Caco-2 (cell line): ENCODE results near the gene CAPN8. TPM values are rescaled to one million over a fixed set of nuclear protein-coding genes. Genes with fewer than 3 reads are reported as not detected.

Experiments
- BruUV-seq: library from RNA; stranded (reverse); fragments of 400-500 nt; replicated peaks from 2 replicates; lab custom pipeline; 2021; lab: Mats Ljungman, UMichigan
- CTCF ChIA-PET: fragments of 300-600 bp; sonication (Branson Sonifier 250); formaldehyde crosslinking; loops from one replicate; lab custom pipeline; 2022; ENCODE audit warnings: antibody characterized with exemption; lab: Charles Lee
- POLR2A ChIA-PET: fragments of 300-600 bp; sonication (Branson Sonifier 250); formaldehyde crosslinking; loops from one replicate; lab custom pipeline; 2022; ENCODE audit warnings: antibody characterized with exemption; lab: Charles Lee
- DNase-seq, 2 experiments: peaks; one replicate each; pipeline versions ENCODE4 v3.0.0 to v3.0.0-alpha.2; 2020 to 2022
- H3K27me3 ChIP-seq: replicated peaks from 2 replicates; pipeline ENCODE4 v1.6.0; 2011; ENCODE audit warnings: low read length; ENCODE audit not compliant: control insufficient read depth, insufficient read depth
- H3K36me3 ChIP-seq: 2 replicates; pipeline ENCODE4 v1.5.1; 2011; ENCODE audit warnings: low read length; ENCODE audit not compliant: control insufficient read depth, insufficient read depth
- H3K4me1 ChIP-seq: fragments of 250-450 bp; sonication (Bioruptor Pico); 2 replicates; pipeline ENCODE4 v1.5.1; 2020; ENCODE audit warnings: mild to moderate bottlenecking
- H3K4me3 ChIP-seq: 2 replicates; pipeline ENCODE4 v1.5.1; 2011; ENCODE audit warnings: low read depth, mild to moderate bottlenecking, control low read depth, low read length
- H3K9me3 ChIP-seq: fragments of 250-450 bp; sonication (Bioruptor Pico); 2 replicates; pipeline ENCODE4 v1.5.1; 2020; ENCODE audit warnings: mild to moderate bottlenecking, moderate library complexity
- H3K27ac Mint-ChIP-seq: one replicate; pipeline ENCODE4 v1.8.0; 2022; ENCODE audit warnings: mixed read lengths; ENCODE audit not compliant: unreplicated experiment
- H3K27me3 Mint-ChIP-seq: one replicate; pipeline ENCODE4 v1.8.0; 2022; ENCODE audit warnings: mixed read lengths; ENCODE audit not compliant: insufficient read depth, unreplicated experiment
- H3K36me3 Mint-ChIP-seq: one replicate; pipeline ENCODE4 v1.8.0; 2022; ENCODE audit warnings: mild to moderate bottlenecking, mixed read lengths; ENCODE audit not compliant: insufficient read depth, unreplicated experiment
- H3K4me1 Mint-ChIP-seq: one replicate; pipeline ENCODE4 v1.8.0; 2022; ENCODE audit warnings: low read depth, mixed read lengths; ENCODE audit not compliant: unreplicated experiment
- H3K4me3 Mint-ChIP-seq: one replicate; pipeline ENCODE4 v1.8.0; 2022; ENCODE audit warnings: mild to moderate bottlenecking, moderate library complexity, mixed read lengths; ENCODE audit not compliant: unreplicated experiment
- H3K9me3 Mint-ChIP-seq: one replicate; pipeline ENCODE4 v1.8.0; 2022; ENCODE audit warnings: mixed read lengths; ENCODE audit not compliant: unreplicated experiment
- CTCF ChIP-seq, 2 experiments: fragments of 200-600 bp in 1 of 2; IDR thresholded peaks; 1 replicate in 1 of 2; 2 replicates in 1 of 2; pipeline versions ENCODE4 v1.5.1 to v1.8.0; 2011 to 2022; ENCODE audit warnings: antibody characterized with exemption in 1 of 2, control low read depth in 1 of 2, inconsistent platforms in 1 of 2, low read depth in 1 of 2, low read length in 1 of 2, mild to moderate bottlenecking in 1 of 2, moderate library complexity in 1 of 2; ENCODE audit not compliant: insufficient read depth in 1 of 2, severe bottlenecking in 1 of 2, unreplicated experiment in 1 of 2
- intact Hi-C: fragments of 100-400 bp; cut with micrococcal nuclease; formaldehyde crosslinking; loops from one replicate; pipeline ENCODE4 v1.10.0; 2022; ENCODE audit not compliant: unreplicated experiment
- total RNA-seq: library from RNA; stranded (reverse); gene quantifications from 2 replicates; pipeline ENCODE4 v1.2.3, GENCODE V29; 2022

Gene CAPN8
- total RNA-seq, 1 experiment from 2014 or later: 4.1 TPM

- DNase-seq: no peak
- Mint-ChIP-seq H3K4me3 (no peak overlapping the region), H3K27me3 (no peaks in the 10 kb centered on the region), H3K36me3 (peaks cover 5% of the 10 kb centered on the region), H3K27ac (no peak overlapping the region), H3K9me3 (no peaks in the 10 kb centered on the region), H3K4me1 (peaks cover 19% of the 10 kb centered on the region)
- no peaks in the 10 kb centered on the region for H3K27me3 ChIP-seq
- ChIA-PET CTCF (no interaction called here), POLR2A (no interaction called here)
- intact Hi-C loops: no loop called here
- no TSS peak for BruUV-seq
- H3K36me3 ChIP-seq: no peaks in the 10 kb centered on the region
- H3K4me1 ChIP-seq: no peaks in the 10 kb centered on the region
- H3K4me3 ChIP-seq: no peak overlapping the region
- TF ChIP-seq CTCF (IDR thresholded peaks at IDR 0.05; ENCODE audit: insufficient read depth in 1 of 2, low read depth in 1 of 2, low read length in 1 of 2, severe bottlenecking in 1 of 2, unreplicated experiment in 1 of 2): no peak
- H3K9me3 ChIP-seq: no peaks in the 10 kb centered on the region
Measured at GRCh38 chr1:223657978-223658377, 7.5 kb downstream of the CAPN8 start.

- H3K9me3 ChIP-seq: no peaks in the 10 kb centered on the region
- peaks cover 5% of the 10 kb centered on the region for H3K36me3 Mint-ChIP-seq
- CTCF ChIA-PET: no interaction called here
- no peaks in the 10 kb centered on the region for H3K9me3 Mint-ChIP-seq
- no peak overlapping the region for H3K27ac Mint-ChIP-seq
- DNase-seq: no peak
- POLR2A ChIA-PET: no interaction called here
- H3K27me3 ChIP-seq: no peaks in the 10 kb centered on the region
- peak in 1 of 2 experiments; percentile 1 for TF ChIP-seq CTCF (IDR thresholded peaks at IDR 0.05; ENCODE audit: insufficient read depth in 1 of 2, low read depth in 1 of 2, low read length in 1 of 2, severe bottlenecking in 1 of 2, unreplicated experiment in 1 of 2)
- H3K27me3 Mint-ChIP-seq: no peaks in the 10 kb centered on the region
- H3K4me1 ChIP-seq: no peaks in the 10 kb centered on the region
- H3K4me1 Mint-ChIP-seq: peaks cover 19% of the 10 kb centered on the region
- intact Hi-C loops: no loop called here
- no TSS peak for BruUV-seq
- no peak overlapping the region for H3K4me3 Mint-ChIP-seq
- no peak overlapping the region for H3K4me3 ChIP-seq
- H3K36me3 ChIP-seq: no peaks in the 10 kb centered on the region
Measured at GRCh38 chr1:223654083-223654482, 11.4 kb downstream of the CAPN8 start.

- TF ChIP-seq CTCF (IDR thresholded peaks at IDR 0.05; ENCODE audit: insufficient read depth in 1 of 2, low read depth in 1 of 2, low read length in 1 of 2, severe bottlenecking in 1 of 2, unreplicated experiment in 1 of 2): no peak
- Mint-ChIP-seq H3K27ac (no peak overlapping the region), H3K4me3 (no peak overlapping the region), H3K9me3 (no peaks in the 10 kb centered on the region), H3K27me3 (no peaks in the 10 kb centered on the region), H3K4me1 (peaks cover 19% of the 10 kb centered on the region), H3K36me3 (peaks cover 5% of the 10 kb centered on the region)
- H3K4me1 ChIP-seq: no peaks in the 10 kb centered on the region
- intact Hi-C loops: no loop called here
- no peaks in the 10 kb centered on the region for H3K27me3 ChIP-seq
- no peak for DNase-seq
- H3K9me3 ChIP-seq: no peaks in the 10 kb centered on the region
- CTCF ChIA-PET: no interaction called here
- H3K36me3 ChIP-seq: no peaks in the 10 kb centered on the region
- BruUV-seq: no TSS peak
- H3K4me3 ChIP-seq: no peak overlapping the region
- POLR2A ChIA-PET: no interaction called here
Measured at GRCh38 chr1:223653431-223653830, 12.1 kb downstream of the CAPN8 start.
